HAP-1 (cell line): ENCODE measurements around the gene FBXW7.

Source experiments
- DNase-seq, 2 experiments: peaks; one replicate each; pipeline ENCODE4 v3.0.0-alpha.2; 2016 to 2020; ENCODE audit warnings: low spot score in 2 of 2
- H3K27me3 ChIP-seq: fragments of 250-450 bp; sonication (Bioruptor Pico); 2 replicates; pipeline ENCODE4 v1.5.1; 2020; ENCODE audit warnings: low read depth, mild to moderate bottlenecking, moderate library complexity
- H3K36me3 ChIP-seq: fragments of 250-450 bp; sonication (Bioruptor Pico); replicated peaks from 2 replicates; pipeline ENCODE4 v1.5.1; 2020; ENCODE audit warnings: mild to moderate bottlenecking
- H3K4me1 ChIP-seq: fragments of 250-450 bp; sonication (Bioruptor Pico); 2 replicates; pipeline ENCODE4 v1.5.1; 2020; ENCODE audit warnings: mild to moderate bottlenecking
- H3K4me3 ChIP-seq: fragments of 250-450 bp; sonication (Bioruptor Pico); 2 replicates; pipeline ENCODE4 v1.5.1; 2020; ENCODE audit warnings: mild to moderate bottlenecking, moderate library complexity
- H3K9me3 ChIP-seq: fragments of 250-450 bp; sonication (Bioruptor Pico); 2 replicates; pipeline ENCODE4 v1.5.1; 2020; ENCODE audit warnings: mild to moderate bottlenecking, moderate library complexity
- in situ Hi-C: fragments of 300-500 bp; cut with MboI; formaldehyde crosslinking; loops from 3 replicates; pipeline ENCODE4 v1.14.3; 2020; ENCODE audit warnings: low sequenced_read_pairs, inconsistent platforms, mixed read lengths

The FBXW7 gene

GRCh38 chr4:152488246-152488645, 47.6 kb downstream of the FBXW7 start:
- DNase-seq: no peak
- no peaks in the 10 kb centered on the region; the same call in 1 of the 2 replicates for H3K4me1 ChIP-seq
- in situ Hi-C loops: no loop called here

DNA sequence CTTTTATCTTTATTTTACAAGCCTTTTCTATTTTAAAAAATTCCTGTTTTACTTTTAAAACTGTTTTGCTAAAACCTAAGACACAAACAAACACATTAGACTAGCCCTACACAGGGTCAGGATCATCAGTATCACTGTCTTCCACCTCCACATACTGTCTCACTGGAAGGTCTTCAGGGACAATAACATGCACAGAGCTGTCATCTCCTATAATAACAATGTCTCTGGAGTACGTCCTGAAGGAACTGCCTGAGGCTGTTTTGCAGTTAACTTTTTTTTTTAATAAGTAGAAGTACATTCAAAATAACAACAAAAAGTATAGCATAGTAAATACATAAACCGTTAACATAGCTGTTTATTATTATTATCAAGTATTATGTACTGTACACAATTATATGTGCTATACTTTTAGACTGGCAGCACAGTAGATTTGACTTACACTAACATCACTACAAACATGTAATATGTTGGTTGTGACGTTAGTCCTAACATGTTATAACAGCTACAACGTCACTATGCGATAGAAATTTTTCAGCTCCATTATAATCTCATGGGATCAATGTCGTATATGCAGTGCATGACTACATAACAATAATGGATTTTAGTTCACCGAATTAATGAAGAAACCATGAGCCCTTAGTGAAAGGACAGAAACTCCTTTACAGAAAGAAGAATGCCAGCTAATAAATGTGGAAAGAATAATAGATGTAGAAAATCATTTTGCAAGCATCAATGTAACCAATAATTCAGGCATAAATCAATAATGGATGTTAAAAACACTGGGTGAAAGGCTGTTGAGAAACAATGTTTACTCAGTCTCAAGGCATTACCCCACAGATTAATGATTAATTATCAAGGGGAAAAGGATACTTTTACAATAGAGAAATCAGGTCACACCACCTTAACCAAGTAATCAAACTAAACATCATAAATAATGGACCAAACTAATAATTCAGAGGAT, 49.2 kb downstream of the FBXW7 start:
- in situ Hi-C loops: no loop called here
- H3K4me1 ChIP-seq: no peaks in the 10 kb centered on the region; the same call in 1 of the 2 replicates
- no peak for DNase-seq

More at GRCh38 chr4:152488246-152488645, 47.6 kb downstream of the FBXW7 start:
- H3K27me3 ChIP-seq: no peaks in the 10 kb centered on the region
- H3K36me3 ChIP-seq: no peaks in the 10 kb centered on the region
- no peaks in the 10 kb centered on the region for H3K9me3 ChIP-seq
- no peak overlapping the region for H3K4me3 ChIP-seq

GRCh38 chr4:152485726-152486276, 50.1 kb downstream of the FBXW7 start:
- no peak for DNase-seq
- no peaks in the 10 kb centered on the region; the same call in 1 of the 2 replicates for H3K4me1 ChIP-seq
- no peaks in the 10 kb centered on the region for H3K27me3 ChIP-seq
- H3K9me3 ChIP-seq: no peaks in the 10 kb centered on the region
- in situ Hi-C loops: no loop called here
- no peaks in the 10 kb centered on the region for H3K36me3 ChIP-seq
- H3K4me3 ChIP-seq: no peak overlapping the region

More for the DNA sequence above, 49.2 kb downstream of the FBXW7 start:
- H3K36me3 ChIP-seq: no peaks in the 10 kb centered on the region
- no peaks in the 10 kb centered on the region for H3K9me3 ChIP-seq
- no peak overlapping the region for H3K4me3 ChIP-seq
- H3K27me3 ChIP-seq: no peaks in the 10 kb centered on the region

GRCh38 chr4:152482211-152482610, 53.7 kb downstream of the FBXW7 start:
- no peaks in the 10 kb centered on the region for H3K36me3 ChIP-seq
- DNase-seq: no peak
- H3K4me3 ChIP-seq: no peak overlapping the region
- H3K27me3 ChIP-seq: no peaks in the 10 kb centered on the region
- H3K9me3 ChIP-seq: no peaks in the 10 kb centered on the region
- in situ Hi-C loops: no loop called here
- H3K4me1 ChIP-seq: peaks cover 4% of the 10 kb centered on the region; the same call in 1 of the 2 replicates

- Histone ChIP-seq H3K36me3 (no peaks in the 10 kb centered on the region), H3K27me3 (no peaks in the 10 kb centered on the region), H3K4me3 (no peak overlapping the region), H3K9me3 (no peaks in the 10 kb centered on the region), H3K4me1 (0 out of 2 replicates have a peak, but pooled peaks cover 4% of the 10 kb centered on the region)
- in situ Hi-C loops: no loop called here
- no peak for DNase-seq
Observed at GRCh38 chr4:152480901-152481300, 55.0 kb downstream of the FBXW7 start.

GRCh38 chr4:152480326-152480725, 55.6 kb downstream of the FBXW7 start:
- H3K4me3 ChIP-seq: no peak overlapping the region
- no peaks in the 10 kb centered on the region for H3K27me3 ChIP-seq
- in situ Hi-C loops: no loop called here
- no peak for DNase-seq
- no peaks in the 10 kb centered on the region for H3K36me3 ChIP-seq
- H3K4me1 ChIP-seq: 0 out of 2 replicates have a peak, but pooled peaks cover 4% of the 10 kb centered on the region
- no peaks in the 10 kb centered on the region for H3K9me3 ChIP-seq

DNA sequence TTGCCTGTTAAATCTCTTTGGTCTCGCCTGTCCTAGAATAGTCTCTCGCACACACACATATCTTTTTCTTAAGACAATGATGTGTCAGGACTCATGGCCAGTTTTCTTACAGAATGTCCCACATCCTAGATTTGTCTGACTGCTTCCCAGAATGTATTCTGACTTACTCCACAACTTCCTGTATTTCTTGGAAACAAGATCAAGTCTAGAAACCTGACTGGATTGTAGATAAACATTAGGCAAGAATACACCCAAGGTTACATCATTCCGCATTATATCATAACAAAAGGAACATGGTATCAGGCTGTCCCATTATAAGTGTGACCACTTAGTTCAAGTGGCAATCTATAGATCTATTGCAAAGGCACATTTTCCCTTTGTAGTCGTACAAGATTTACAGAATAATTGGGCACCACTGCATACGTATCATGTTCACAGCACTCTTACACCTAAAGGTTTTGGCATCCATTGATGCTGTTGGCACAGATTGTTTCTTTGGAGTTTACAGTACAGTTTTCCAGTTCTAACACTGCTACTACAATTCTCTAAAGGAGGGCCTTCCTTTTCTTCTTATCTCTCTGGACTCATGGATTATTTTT, 56.4 kb downstream of the FBXW7 start:
- Histone ChIP-seq H3K4me1 (0 out of 2 replicates have a peak, but pooled peaks cover 4% of the 10 kb centered on the region), H3K4me3 (no peak overlapping the region), H3K36me3 (no peaks in the 10 kb centered on the region), H3K27me3 (no peaks in the 10 kb centered on the region), H3K9me3 (no peaks in the 10 kb centered on the region)
- in situ Hi-C loops: no loop called here
- DNase-seq: no peak

GRCh38 chr4:152478461-152479237, 57.2 kb downstream of the FBXW7 start:
- H3K4me1 ChIP-seq: 0 out of 2 replicates have a peak, but pooled peaks cover 4% of the 10 kb centered on the region
- H3K36me3 ChIP-seq: no peaks in the 10 kb centered on the region
- in situ Hi-C loops: no loop called here
- no peak overlapping the region for H3K4me3 ChIP-seq
- H3K27me3 ChIP-seq: no peaks in the 10 kb centered on the region
- H3K9me3 ChIP-seq: no peaks in the 10 kb centered on the region
- DNase-seq: no peak

DNA sequence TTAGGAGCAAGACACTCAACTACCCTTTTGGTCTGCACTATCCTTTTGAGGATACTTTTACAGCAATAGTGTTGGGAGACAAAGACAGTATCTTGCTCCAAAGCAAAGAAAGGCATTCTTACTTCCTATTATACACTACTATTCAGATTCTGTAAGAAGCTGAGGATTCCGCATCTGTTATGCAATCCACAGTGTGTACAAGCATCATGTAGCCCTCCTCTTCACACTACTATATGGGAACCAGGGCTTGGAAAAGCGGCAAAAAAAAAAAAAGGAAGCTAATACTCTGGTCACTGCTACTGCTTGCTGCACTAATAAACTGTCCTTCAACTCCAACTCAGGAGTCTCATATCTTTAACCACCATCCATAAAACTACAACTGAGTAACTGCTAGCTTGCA, 59.1 kb downstream of the FBXW7 start:
- in situ Hi-C loops: no loop called here
- DNase-seq: no peak

DNA sequence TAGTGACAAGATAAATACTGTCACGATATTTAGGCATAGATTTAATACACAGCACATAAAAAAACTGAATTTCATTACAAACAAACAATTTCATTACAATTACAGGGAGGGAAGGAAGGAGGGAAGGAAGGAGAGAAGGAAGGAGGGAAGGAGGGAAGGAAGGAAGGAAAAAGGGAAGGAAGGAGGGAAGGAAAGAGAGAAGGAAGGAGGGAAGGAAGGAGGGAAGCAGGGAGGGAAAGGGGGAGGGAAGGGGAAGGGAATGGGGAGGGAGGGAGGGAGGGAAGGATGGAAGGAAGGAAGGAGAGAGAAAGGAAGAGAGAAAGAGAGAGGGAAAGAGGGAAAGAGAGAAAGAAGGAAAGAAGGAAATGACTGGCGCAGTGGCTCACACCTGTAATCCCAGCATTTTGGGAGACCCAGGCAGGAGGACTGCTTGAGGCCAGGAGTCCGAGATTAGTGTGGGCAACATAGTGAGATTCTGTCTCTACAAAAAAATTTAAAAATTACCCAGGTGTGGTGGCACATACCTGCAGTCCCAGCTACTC, 64.6 kb downstream of the FBXW7 start:
- Histone ChIP-seq H3K27me3 (no peaks in the 10 kb centered on the region), H3K36me3 (no peaks in the 10 kb centered on the region), H3K4me1 (peaks cover 14% of the 10 kb centered on the region; the same call in 1 of the 2 replicates), H3K4me3 (no peak overlapping the region), H3K9me3 (no peaks in the 10 kb centered on the region)
- no peak for DNase-seq
- in situ Hi-C loops: no loop called here

More for the DNA sequence above, 59.1 kb downstream of the FBXW7 start:
- no peak overlapping the region for H3K4me3 ChIP-seq
- H3K4me1 ChIP-seq: 0 out of 2 replicates have a peak, but pooled peaks cover 4% of the 10 kb centered on the region
- H3K36me3 ChIP-seq: no peaks in the 10 kb centered on the region
- H3K9me3 ChIP-seq: no peaks in the 10 kb centered on the region
- H3K27me3 ChIP-seq: no peaks in the 10 kb centered on the region

- in situ Hi-C loops: no loop called here
- no peak overlapping the region for H3K4me3 ChIP-seq
- H3K9me3 ChIP-seq: no peaks in the 10 kb centered on the region
- H3K36me3 ChIP-seq: no peaks in the 10 kb centered on the region
- DNase-seq: no peak
- H3K4me1 ChIP-seq: peaks cover 21% of the 10 kb centered on the region
- H3K27me3 ChIP-seq: no peaks in the 10 kb centered on the region
Observed at GRCh38 chr4:152468408-152468807, 67.5 kb downstream of the FBXW7 start.

- no peak overlapping the region for H3K4me3 ChIP-seq
- in situ Hi-C loops: no loop called here
- H3K27me3 ChIP-seq: no peaks in the 10 kb centered on the region
- no peak for DNase-seq
- no peaks in the 10 kb centered on the region for H3K9me3 ChIP-seq
- no peaks in the 10 kb centered on the region for H3K36me3 ChIP-seq
- H3K4me1 ChIP-seq: peaks cover 21% of the 10 kb centered on the region
Observed at GRCh38 chr4:152467101-152467500, 68.8 kb downstream of the FBXW7 start.
